NB4 (cell line): Measurements from ENCODE around the gene SPNS3.

Source experiments
- CTCF ChIP-seq: IDR thresholded peaks from one replicate; pipeline ENCODE4 v1.5.1; 2012; ENCODE audit warnings: low read depth, low read length
- MAX ChIP-seq: IDR thresholded peaks from 2 replicates; pipeline ENCODE4 v1.6.1; 2011; ENCODE audit warnings: low read depth, low read length
- MYC ChIP-seq: IDR thresholded peaks from 2 replicates; pipeline ENCODE4 v1.6.1; 2011; ENCODE audit warnings: low read depth, low read length
- POLR2A ChIP-seq: IDR thresholded peaks from 2 replicates; pipeline ENCODE4 v1.6.1; 2011; ENCODE audit warnings: mild to moderate bottlenecking; ENCODE audit not compliant: insufficient read length; ENCODE audit errors: extremely low read depth

DNA sequence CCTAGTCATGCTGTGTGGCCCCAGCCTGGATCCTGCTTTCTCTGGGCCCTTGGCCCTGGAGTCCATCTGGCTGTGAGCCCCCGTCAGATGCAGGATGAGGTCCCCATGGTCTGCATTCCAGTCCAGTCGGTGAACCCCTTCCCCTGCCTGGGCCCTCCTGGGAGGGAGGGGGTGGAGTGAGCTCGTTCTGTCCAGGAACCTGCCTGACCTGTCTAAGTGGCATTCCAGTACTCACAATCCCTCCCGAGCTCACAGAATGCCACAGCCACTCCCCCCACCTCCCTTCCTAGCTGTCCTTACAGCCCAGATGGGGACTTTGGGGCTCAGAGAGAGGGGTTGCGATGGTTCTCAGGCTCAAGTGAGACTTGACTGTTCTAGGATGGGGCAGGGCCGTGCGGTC, 80.5 kb downstream of the SPNS3 start:
- TF ChIP-seq CTCF = no peak
- TF ChIP-seq POLR2A = no peak
- TF ChIP-seq MAX = no peak
- no peak for TF ChIP-seq MYC
